GM13976 (cell line): ENCODE data around the gene EPC1.
"Not testable (repeated sequence)": the region's sequence is repeated elsewhere in the genome, so short reads cannot be mapped to it uniquely, and the experiment has no call there.

Experiments used
- DNase-seq: peaks from one replicate; pipeline ENCODE4 v3.0.0; 2012; ENCODE audit warnings: low spot score
- in situ Hi-C: fragments of 300-500 bp; cut with MboI; formaldehyde crosslinking; loops from one replicate; pipeline ENCODE4 v1.12.0; 2022; ENCODE audit warnings: low sequenced_read_pairs, mixed read lengths, inconsistent platforms; ENCODE audit not compliant: unreplicated experiment
- TF ChIP-seq, protein P1 (sequence below): IDR thresholded peaks from 2 replicates; pipeline ENCODE4 v1.5.1; 2012; ENCODE audit warnings: borderline replicate concordance, mild to moderate bottlenecking; ENCODE audit not compliant: insufficient read depth; ENCODE audit errors: extremely low read depth, missing control alignments, control extremely low read depth

The EPC1 gene

DNA sequence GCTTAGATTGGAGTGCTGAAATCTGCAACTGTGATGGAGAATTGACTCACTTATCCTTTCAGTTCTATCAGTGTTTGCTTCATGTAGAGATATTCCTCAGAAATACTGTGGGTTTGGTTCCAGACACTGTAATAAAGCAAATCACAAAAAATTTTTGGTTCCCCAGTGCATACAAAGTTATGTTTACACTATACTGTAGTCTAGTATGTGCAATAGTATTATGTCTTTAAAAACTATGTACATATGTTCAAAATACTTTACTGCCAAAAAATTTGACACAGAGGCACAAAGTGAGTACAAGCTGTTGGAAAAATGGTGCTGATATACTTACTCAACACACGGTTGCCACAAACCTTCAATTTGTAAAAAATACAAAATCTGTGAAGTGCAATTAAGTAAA, 112.5 kb downstream of the EPC1 start:
- TF ChIP-seq, protein P1, sequence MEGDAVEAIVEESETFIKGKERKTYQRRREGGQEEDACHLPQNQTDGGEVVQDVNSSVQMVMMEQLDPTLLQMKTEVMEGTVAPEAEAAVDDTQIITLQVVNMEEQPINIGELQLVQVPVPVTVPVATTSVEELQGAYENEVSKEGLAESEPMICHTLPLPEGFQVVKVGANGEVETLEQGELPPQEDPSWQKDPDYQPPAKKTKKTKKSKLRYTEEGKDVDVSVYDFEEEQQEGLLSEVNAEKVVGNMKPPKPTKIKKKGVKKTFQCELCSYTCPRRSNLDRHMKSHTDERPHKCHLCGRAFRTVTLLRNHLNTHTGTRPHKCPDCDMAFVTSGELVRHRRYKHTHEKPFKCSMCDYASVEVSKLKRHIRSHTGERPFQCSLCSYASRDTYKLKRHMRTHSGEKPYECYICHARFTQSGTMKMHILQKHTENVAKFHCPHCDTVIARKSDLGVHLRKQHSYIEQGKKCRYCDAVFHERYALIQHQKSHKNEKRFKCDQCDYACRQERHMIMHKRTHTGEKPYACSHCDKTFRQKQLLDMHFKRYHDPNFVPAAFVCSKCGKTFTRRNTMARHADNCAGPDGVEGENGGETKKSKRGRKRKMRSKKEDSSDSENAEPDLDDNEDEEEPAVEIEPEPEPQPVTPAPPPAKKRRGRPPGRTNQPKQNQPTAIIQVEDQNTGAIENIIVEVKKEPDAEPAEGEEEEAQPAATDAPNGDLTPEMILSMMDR = no peak
- in situ Hi-C loops = no loop called here
- no peak for DNase-seq

DNA sequence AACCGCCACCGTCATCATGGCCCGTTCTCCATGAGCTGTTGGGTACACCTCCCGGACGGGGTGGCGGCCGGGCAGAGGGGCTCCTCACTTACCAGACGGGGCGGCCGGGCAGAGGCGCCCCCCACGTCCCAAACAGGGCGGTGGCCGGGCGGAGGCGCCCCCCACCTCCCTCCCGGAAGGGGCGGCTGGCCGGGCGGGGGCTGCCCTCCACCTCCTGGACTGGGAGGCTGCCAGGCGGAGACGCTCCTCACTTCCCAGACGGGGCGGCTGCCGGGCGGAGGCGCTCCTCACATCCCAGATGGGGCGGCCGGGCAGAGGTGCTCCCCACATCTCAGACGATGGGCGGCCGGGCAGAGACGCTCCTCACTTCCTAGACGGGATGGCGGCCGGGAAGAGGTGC, 113.6 kb downstream of the EPC1 start:
- in situ Hi-C loops, DNase-seq: not testable (repeated sequence)

DNA sequence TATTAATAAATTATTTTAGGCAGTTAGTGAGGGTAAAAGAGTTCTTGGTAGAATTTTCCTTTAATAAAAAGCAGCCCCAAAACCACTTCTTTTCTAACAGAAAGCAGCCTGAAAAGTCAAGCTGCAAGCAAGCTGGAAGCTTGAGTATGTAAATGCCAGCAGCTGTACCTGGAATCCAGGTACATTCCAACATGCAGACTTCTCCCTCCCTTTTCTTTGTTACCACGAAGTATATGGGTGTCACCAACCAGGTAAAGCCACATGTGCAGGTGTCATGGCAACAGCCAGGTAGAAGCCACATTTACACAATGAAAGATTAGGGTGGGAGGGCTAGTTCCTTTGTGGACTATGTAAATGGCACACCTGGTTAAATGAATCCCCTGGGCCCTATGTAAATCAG, 114.6 kb downstream of the EPC1 start:
- in situ Hi-C loops = no loop called here
- TF ChIP-seq, protein P1 = no peak
- no peak for DNase-seq

DNA sequence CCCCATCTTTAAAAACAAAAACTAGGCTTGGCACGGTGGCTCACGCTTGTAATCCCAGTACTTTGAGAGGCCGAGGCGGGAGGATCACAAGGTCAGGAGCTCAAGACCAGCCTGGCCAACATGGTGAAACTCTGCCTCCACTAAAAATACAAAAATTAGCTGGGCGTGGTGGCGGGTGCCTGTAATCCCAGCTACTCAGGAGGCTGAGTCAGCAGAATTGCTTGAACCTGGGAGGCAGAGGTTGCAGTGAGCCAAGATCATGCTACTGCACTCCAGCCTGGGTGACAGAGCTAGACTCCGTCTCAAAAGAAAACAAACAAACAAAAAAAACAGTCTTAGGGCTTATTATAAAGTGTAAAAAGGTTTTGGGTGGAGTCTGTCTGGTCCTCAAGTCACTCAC, 117.2 kb downstream of the EPC1 start:
- in situ Hi-C loops, DNase-seq: not testable (repeated sequence)

DNA sequence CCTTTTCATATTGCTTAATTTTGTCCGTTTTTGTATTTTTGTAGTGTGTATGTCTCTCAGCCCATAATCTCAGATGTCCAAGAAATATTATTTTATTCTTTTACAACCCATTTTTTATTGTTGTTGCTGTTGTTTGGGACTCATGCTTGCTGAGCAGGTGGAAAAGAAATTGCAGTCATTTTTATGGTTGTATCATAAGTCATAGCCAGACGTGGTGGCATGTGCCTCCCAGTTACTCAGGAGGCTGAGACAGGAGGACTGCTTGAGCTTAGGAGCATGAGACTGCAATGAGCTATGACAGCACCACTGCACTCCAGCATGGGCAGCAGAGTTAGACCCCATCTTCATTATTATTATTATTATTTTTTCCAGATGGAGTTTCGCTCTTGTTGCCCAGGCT, 117.8 kb downstream of the EPC1 start:
- no peak for DNase-seq
- in situ Hi-C loops = no loop called here
- TF ChIP-seq, protein P1 = no peak

DNA sequence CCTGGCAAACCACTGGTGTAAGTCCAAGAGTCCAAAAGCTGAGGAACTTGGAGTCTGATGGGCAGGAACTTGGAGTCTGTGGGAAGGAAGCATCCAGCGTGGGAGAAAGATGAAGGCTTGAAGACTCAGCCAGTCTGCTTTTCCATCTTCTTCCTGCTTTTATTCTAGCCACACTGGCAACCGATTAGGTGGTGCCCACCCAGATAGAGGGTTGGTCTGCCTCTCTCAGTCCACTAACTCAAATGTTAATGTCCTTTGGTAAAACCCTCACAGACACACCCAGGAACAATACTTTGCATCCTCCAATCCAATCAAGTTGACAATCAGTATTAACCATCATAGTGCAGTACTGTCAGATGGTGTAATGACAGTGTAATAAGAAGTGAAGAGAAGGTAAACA, 119.2 kb downstream of the EPC1 start:
- TF ChIP-seq, protein P1 = no peak
- DNase-seq = no peak
- in situ Hi-C loops = no loop called here

DNA sequence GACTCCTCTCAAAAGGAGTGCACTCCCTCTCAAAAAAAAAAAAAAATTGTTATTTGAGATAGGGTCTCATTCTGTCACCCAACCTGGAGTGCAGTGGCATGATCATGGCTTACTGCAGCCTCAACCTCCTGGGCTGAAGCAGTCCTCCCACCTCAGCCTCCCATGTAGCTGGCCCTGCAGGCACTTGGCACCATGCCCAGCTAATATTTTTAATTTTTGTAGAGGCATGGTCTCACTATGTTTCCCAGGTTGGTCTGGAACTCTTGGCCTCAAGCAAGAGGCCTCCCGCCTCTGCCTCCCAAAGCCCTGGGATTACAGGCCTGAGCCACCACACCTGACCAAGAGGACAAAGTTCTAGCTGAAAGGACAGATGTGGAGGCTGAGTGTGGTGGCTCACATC, 120.3 kb downstream of the EPC1 start:
- TF ChIP-seq, protein P1 = no peak
- in situ Hi-C loops = no loop called here
- DNase-seq = no peak

DNA sequence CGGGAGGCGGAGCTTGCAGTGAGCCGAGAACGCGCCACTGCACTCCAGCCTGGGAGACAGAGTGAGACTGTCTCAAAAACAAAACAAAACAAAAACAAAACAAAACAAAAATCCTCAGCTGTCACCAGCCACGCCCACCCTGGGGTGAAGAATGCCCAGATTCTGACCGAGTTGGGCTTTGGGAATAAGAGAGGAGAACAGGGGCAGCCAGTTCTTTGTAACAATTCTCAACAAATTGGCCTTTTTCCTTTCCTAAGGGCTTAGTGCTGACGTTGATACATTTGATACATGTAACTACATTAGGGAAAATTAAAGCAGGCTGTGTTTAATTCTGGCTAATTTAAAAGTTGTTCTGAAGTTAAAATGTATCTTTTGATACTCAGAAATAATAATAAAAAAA, 121.0 kb downstream of the EPC1 start:
- in situ Hi-C loops = no loop called here
- TF ChIP-seq, protein P1 = no peak

DNA sequence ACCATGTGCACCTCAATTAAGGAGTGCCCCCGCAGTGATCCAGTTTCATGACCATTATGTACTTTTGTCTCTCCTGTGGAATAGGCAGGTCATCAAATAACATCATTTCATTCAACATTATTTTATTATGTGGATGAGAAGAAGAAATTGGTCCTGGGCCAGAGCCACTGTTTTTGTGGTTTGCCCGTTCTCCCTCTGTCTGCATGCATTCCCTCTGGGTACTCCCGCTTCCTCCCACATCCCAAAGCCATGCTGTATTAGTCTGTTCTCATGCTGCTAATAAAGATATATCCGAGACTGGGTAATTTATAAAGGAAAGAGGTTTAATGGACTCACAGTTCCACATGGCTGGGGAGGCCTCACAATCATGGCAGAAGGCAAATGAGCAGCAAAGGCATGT, 124.6 kb downstream of the EPC1 start:
- DNase-seq, in situ Hi-C loops: not testable (repeated sequence)

More for the DNA sequence above, 121.0 kb downstream of the EPC1 start:
- DNase-seq = no peak

DNA sequence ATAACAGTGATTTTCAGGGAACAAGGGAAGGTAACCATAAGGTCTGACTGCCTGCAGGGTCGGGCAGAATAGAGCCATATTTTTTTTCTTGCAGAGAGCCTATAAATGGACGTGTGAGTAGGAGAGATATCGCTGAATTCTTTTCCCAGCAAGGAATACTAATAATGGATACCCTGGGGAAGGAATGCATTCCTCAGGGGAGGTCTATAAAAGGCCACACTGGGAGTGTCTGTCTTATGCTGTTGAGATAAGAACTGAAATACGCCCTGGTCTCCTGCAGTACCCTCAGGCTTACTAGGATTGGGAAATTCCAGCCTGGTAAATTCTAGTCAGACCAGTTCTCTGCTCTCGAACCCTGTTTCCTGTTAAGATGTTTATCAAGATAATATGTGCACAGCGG, 127.8 kb downstream of the EPC1 start:
- DNase-seq, in situ Hi-C loops: not testable (repeated sequence)

DNA sequence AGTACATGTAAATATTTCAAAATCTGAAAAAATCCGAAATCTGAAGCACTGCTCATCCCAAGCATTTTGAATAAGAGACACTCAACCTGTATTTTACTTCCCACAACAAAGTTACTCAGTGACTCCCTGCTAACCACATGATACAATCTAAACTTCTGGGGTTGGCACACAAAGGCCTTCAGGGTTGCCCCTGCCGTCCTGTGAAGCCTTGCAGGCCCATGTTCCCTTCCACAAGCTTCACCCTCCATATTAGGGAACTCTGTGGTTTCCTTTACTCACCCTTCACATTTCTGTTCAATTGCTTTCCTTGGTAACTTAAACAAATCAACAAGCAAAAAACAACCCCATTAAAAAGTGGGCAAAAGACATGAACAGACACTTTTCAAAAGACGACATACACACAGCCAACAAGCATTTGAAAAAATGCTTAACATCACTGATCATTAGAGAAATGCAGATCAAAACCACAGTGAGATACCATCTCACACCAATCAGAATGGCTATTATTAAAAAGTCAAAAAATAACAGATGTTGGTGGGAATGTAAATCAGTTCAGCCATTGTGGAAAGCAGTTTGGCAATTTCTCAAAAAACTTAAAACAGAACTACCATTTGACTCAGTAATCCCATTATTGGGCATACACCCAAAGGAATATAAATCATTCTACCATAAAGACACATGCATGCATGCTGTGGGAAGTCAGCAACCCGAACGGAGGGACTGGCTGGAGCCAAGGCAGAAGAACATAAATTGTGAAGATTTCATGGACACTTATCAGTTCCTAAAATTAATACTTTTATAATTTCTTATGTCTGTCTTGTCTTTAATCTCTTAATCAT, 128.5 kb downstream of the EPC1 start:
- DNase-seq, in situ Hi-C loops: not testable (repeated sequence)
